H1 (cell line): ENCODE measurements around the gene CPZ. TPM values are rescaled to one million over a fixed set of nuclear protein-coding genes. Genes with fewer than 3 reads are reported as not detected.

Experiments
- CTCF ChIA-PET: fragments of 300-600 bp; sonication (Branson Sonifier 250); formaldehyde crosslinking; loops from one replicate; lab custom pipeline; 2021; ENCODE audit not compliant: partially characterized antibody; lab: Charles Lee
- POLR2A ChIA-PET: fragments of 300-600 bp; sonication (Branson Sonifier 250); formaldehyde crosslinking; loops from one replicate; lab custom pipeline; 2021; ENCODE audit warnings: inconsistent platforms; ENCODE audit not compliant: partially characterized antibody; lab: Charles Lee
- DNase-seq, 2 experiments: peaks; one replicate each; pipeline versions ENCODE4 v3.0.0 to v3.0.0-alpha.2; 2010 to 2022; ENCODE audit warnings: low spot score in 2 of 2, low read depth in 1 of 2, mixed read lengths in 1 of 2
- FAIRE-seq: peaks from 2 replicates; lab custom pipeline; 2011; peaks lifted over from hg19 to GRCh38; lab: Jason Lieb, UNC
- H2AFZ ChIP-seq: 2 replicates; pipeline ENCODE4 v1.8.1; 2012; ENCODE audit warnings: low read length, inconsistent platforms
- H2AK5ac ChIP-seq: 2 replicates; pipeline ENCODE4 v1.6.1; 2013; ENCODE audit warnings: low read depth, low read length
- H2BK120ac ChIP-seq: replicated peaks from 2 replicates; pipeline ENCODE3; 2013; ENCODE audit warnings: low read depth, low read length, inconsistent platforms
- H2BK12ac ChIP-seq: 2 replicates; pipeline ENCODE4 v1.6.1; 2013; ENCODE audit warnings: low read depth, low read length
- H2BK15ac ChIP-seq: 2 replicates; pipeline ENCODE4 v1.6.1; 2013; ENCODE audit warnings: low read length
- H2BK20ac ChIP-seq: 2 replicates; pipeline ENCODE4 v1.6.1; 2013; ENCODE audit warnings: low read length
- H2BK5ac ChIP-seq: 2 replicates; pipeline ENCODE4 v1.6.1; 2013; ENCODE audit warnings: low read depth, low read length
- H3K14ac ChIP-seq: 2 replicates; pipeline ENCODE4 v1.6.1; 2013; ENCODE audit warnings: inconsistent platforms; ENCODE audit not compliant: insufficient read length
- H3K18ac ChIP-seq: 2 replicates; pipeline ENCODE4 v1.6.1; 2013; ENCODE audit warnings: low read length; ENCODE audit errors: extremely low read depth
- H3K23ac ChIP-seq: 2 replicates; pipeline ENCODE4 v1.6.1; 2013; ENCODE audit warnings: inconsistent platforms; ENCODE audit not compliant: insufficient read length
- H3K23me2 ChIP-seq: 2 replicates; pipeline ENCODE4 v1.6.1; 2013; ENCODE audit warnings: low read depth, low read length
- H3K27ac ChIP-seq: 2 replicates; pipeline ENCODE4 v1.6.1; 2011; ENCODE audit warnings: low read depth, low read length, inconsistent platforms
- H3K27me3 ChIP-seq, 4 experiments: replicated peaks in 1 of 4; 1 replicate in 1 of 4; 2 replicates in 3 of 4; pipeline versions ENCODE4 v1.6.1 to v1.8.1; 2011 to 2013; ENCODE audit warnings: low read length in 3 of 4, mild to moderate bottlenecking in 3 of 4, inconsistent platforms in 2 of 4, mixed read lengths in 2 of 4, moderate library complexity in 1 of 4; ENCODE audit not compliant: control insufficient read depth in 3 of 4, insufficient read depth in 3 of 4; ENCODE audit errors: extremely low read depth in 1 of 4
- H3K36me3 ChIP-seq, 4 experiments: 2 replicates each; pipeline versions ENCODE4 v1.6.1 to v1.8.1; 2011 to 2013; ENCODE audit warnings: mild to moderate bottlenecking in 4 of 4, low read length in 3 of 4, moderate library complexity in 2 of 4, control low read depth in 1 of 4, inconsistent platforms in 1 of 4; ENCODE audit not compliant: insufficient read depth in 4 of 4, control insufficient read depth in 2 of 4
- H3K4ac ChIP-seq: replicated peaks from 2 replicates; pipeline ENCODE3; 2013; ENCODE audit warnings: low read length, low read depth, mixed read lengths, inconsistent platforms; ENCODE audit not compliant: insufficient read length
- H3K4me1 ChIP-seq, 4 experiments: replicated peaks in 1 of 4; 1 replicate in 1 of 4; 2 replicates in 3 of 4; pipeline versions ENCODE4 v1.6.1 to v1.8.1; 2011 to 2013; ENCODE audit warnings: low read length in 3 of 4, inconsistent platforms in 2 of 4, mixed read lengths in 1 of 4; ENCODE audit not compliant: insufficient read depth in 4 of 4, control insufficient read depth in 3 of 4
- H3K4me2 ChIP-seq, 2 experiments: 2 replicates each; pipeline versions ENCODE4 v1.6.1 to v1.8.1; 2011 to 2013; ENCODE audit warnings: low read depth in 2 of 2, low read length in 2 of 2, control low read depth in 1 of 2, inconsistent platforms in 1 of 2, mild to moderate bottlenecking in 1 of 2; ENCODE audit not compliant: insufficient read depth in 1 of 2
- H3K4me3 ChIP-seq, 4 experiments: fragments of 200-600, 300-600 bp in 1 of 4; sonication (generic), shearing (Covaris generic), sonication (Bioruptor Twin) in 1 of 4; 2 replicates each; pipeline versions ENCODE4 v1.5.1 to v1.8.1; 2011 to 2016; ENCODE audit warnings: low read length in 4 of 4, low read depth in 3 of 4, control low read depth in 2 of 4, inconsistent platforms in 2 of 4, mild to moderate bottlenecking in 2 of 4, mixed read lengths in 1 of 4, moderate library complexity in 1 of 4; ENCODE audit not compliant: insufficient read depth in 2 of 4; ENCODE audit errors: extremely low read depth in 1 of 4
- H3K56ac ChIP-seq: replicated peaks from 2 replicates; pipeline ENCODE3; 2013; ENCODE audit warnings: low read depth, mild to moderate bottlenecking, mixed read lengths, low read length, inconsistent platforms; ENCODE audit not compliant: insufficient read length
- H3K79me1 ChIP-seq: 2 replicates; pipeline ENCODE4 v1.6.1; 2013; ENCODE audit warnings: low read depth, low read length, control low read depth
- H3K79me2 ChIP-seq, 2 experiments: 2 replicates each; pipeline versions ENCODE4 v1.6.1 to v1.8.1; 2012 to 2013; ENCODE audit warnings: low read length in 2 of 2, mild to moderate bottlenecking in 2 of 2, inconsistent platforms in 1 of 2; ENCODE audit not compliant: insufficient read depth in 2 of 2, control insufficient read depth in 1 of 2
- H3K9ac ChIP-seq, 4 experiments: replicated peaks in 1 of 4; 1 replicate in 1 of 4; 2 replicates in 3 of 4; pipeline versions ENCODE4 v1.6.1 to v1.8.1; 2011 to 2013; ENCODE audit warnings: low read depth in 3 of 4, low read length in 3 of 4, control low read depth in 2 of 4, mild to moderate bottlenecking in 2 of 4, moderate library complexity in 2 of 4, inconsistent platforms in 1 of 4; ENCODE audit errors: extremely low read depth in 1 of 4
- H3K9me3 ChIP-seq, 2 experiments: 2 replicates each; pipeline versions ENCODE4 v1.6.1 to v1.8.1; 2012 to 2013; ENCODE audit warnings: mild to moderate bottlenecking in 2 of 2, moderate library complexity in 2 of 2, control low read depth in 1 of 2, inconsistent platforms in 1 of 2, low read depth in 1 of 2, low read length in 1 of 2, mixed read lengths in 1 of 2; ENCODE audit not compliant: insufficient read depth in 2 of 2
- H4K20me1 ChIP-seq, 2 experiments: replicated peaks in 1 of 2; 2 replicates each; pipeline versions ENCODE3 to v1.8.1; 2011 to 2013; ENCODE audit warnings: inconsistent platforms in 2 of 2, low read length in 2 of 2, mild to moderate bottlenecking in 1 of 2; ENCODE audit not compliant: insufficient read depth in 2 of 2, control insufficient read depth in 1 of 2
- H4K5ac ChIP-seq: 2 replicates; pipeline ENCODE4 v1.6.1; 2013; ENCODE audit warnings: low read length, low read depth, mixed read lengths, inconsistent platforms; ENCODE audit not compliant: insufficient read length
- H4K8ac ChIP-seq: 2 replicates; pipeline ENCODE4 v1.8.0; 2013; ENCODE audit warnings: mild to moderate bottlenecking, moderate library complexity, low read length, inconsistent platforms; ENCODE audit not compliant: insufficient read depth; ENCODE audit errors: extremely low read depth
- H4K91ac ChIP-seq: replicated peaks from 2 replicates; pipeline ENCODE3; 2013; ENCODE audit warnings: low read length, mixed read lengths, inconsistent platforms; ENCODE audit not compliant: insufficient read length
- EZH2 ChIP-seq: fragments of 200-600 bp; sonication (generic); IDR thresholded peaks from 2 replicates; pipeline ENCODE4 v1.7.1; 2012; ENCODE audit warnings: low read depth, mild to moderate bottlenecking, moderate library complexity, low read length, inconsistent platforms; ENCODE audit not compliant: severe bottlenecking
- HDAC2 ChIP-seq, 2 experiments: fragments of 300-600 bp in 1 of 2; sonication (generic) in 1 of 2; IDR thresholded peaks; 2 replicates each; pipeline ENCODE4 v1.6.1; 2011 to 2012; ENCODE audit warnings: low read depth in 2 of 2, low read length in 2 of 2, mild to moderate bottlenecking in 2 of 2, moderate library complexity in 2 of 2, borderline replicate concordance in 1 of 2, inconsistent platforms in 1 of 2
- JUN ChIP-seq: IDR thresholded peaks from 2 replicates; pipeline ENCODE4 v1.6.1; 2011; ENCODE audit warnings: low read depth, mild to moderate bottlenecking, improper control_type of control experiment, low read length
- KDM1A ChIP-seq: fragments of 200-600, 300-600 bp; sonication (generic); IDR thresholded peaks from 2 replicates; pipeline ENCODE4 v1.7.1; 2016; ENCODE audit warnings: mild to moderate bottlenecking, low read length, borderline replicate concordance
- POLR2A ChIP-seq, 2 experiments: IDR thresholded peaks; 1 replicate in 1 of 2; 2 replicates in 1 of 2; pipeline ENCODE4 v1.6.1; 2011; ENCODE audit warnings: low read depth in 2 of 2, low read length in 2 of 2, mild to moderate bottlenecking in 2 of 2; ENCODE audit errors: control extremely low read depth in 1 of 2
- POU5F1 ChIP-seq: IDR thresholded peaks from 2 replicates; pipeline ENCODE4 v1.6.1; 2011; ENCODE audit warnings: low read depth, mild to moderate bottlenecking, low read length, moderate library complexity
- RFX5 ChIP-seq: IDR thresholded peaks from 2 replicates; pipeline ENCODE4 v1.6.1; 2011; ENCODE audit warnings: low read depth, low read length, improper control_type of control experiment, borderline replicate concordance
- RXRA ChIP-seq: IDR thresholded peaks from 2 replicates; pipeline ENCODE4 v1.6.1; 2011; ENCODE audit warnings: low read depth, mild to moderate bottlenecking, low read length, moderate library complexity; ENCODE audit not compliant: insufficient read depth
- SUZ12 ChIP-seq: fragments of 200-600 bp; sonication (generic); IDR thresholded peaks from 2 replicates; pipeline ENCODE4 v1.6.1; 2012; ENCODE audit warnings: mild to moderate bottlenecking, inconsistent platforms, low read length, moderate library complexity, mixed read lengths
- TBP ChIP-seq: IDR thresholded peaks from 2 replicates; pipeline ENCODE4 v1.6.1; 2011; ENCODE audit warnings: low read depth, low read length, improper control_type of control experiment
- TCF12 ChIP-seq: IDR thresholded peaks from 2 replicates; pipeline ENCODE4 v1.6.1; 2011; ENCODE audit warnings: low read depth, mild to moderate bottlenecking, low read length
- TEAD4 ChIP-seq: IDR thresholded peaks from 2 replicates; pipeline ENCODE4 v1.6.1; 2012; ENCODE audit warnings: low read depth, low read length, inconsistent platforms, mixed read lengths
- YY1 ChIP-seq: IDR thresholded peaks from 2 replicates; pipeline ENCODE4 v1.6.1; 2011; ENCODE audit warnings: low read depth, mild to moderate bottlenecking, low read length
- WGBS, 2 experiments: shearing (Covaris generic) in 1 of 2; methylation state at CpG; one replicate each; pipeline versions ENCODE4 v1.1.6 to v1.1.7; 2013 to 2015; ENCODE audit warnings: low lambda C conversion rate in 2 of 2, mixed read lengths in 2 of 2, inconsistent platforms in 1 of 2, low coverage in 1 of 2, missing lambda C conversion rate in 1 of 2; ENCODE audit not compliant: insufficient replicate concordance in 2 of 2, insufficient coverage in 1 of 2, insufficient read length in 1 of 2; ENCODE audit errors: extremely low coverage in 1 of 2, missing lambda C conversion rate in 1 of 2; 5-methylcytosine and 5-hydroxymethylcytosine counted together
- polyA plus RNA-seq, 7 experiments: library from polyadenylated mRNA; depleted of rRNA in 3 of 7; stranded (reverse) in 5 of 7; unstranded in 2 of 7; fragments of >200 nt in 5 of 7; fragments of 200-250 nt in 2 of 7; gene quantifications; 1 replicate in 5 of 7; 2 replicates in 1 of 7; 4 replicates in 1 of 7; pipeline versions ENCODE4 v1.2.1 to v1.2.3, GENCODE V29; 2011 to 2013; ENCODE audit warnings: missing spikeins in 2 of 7, mixed read lengths in 2 of 7
- total RNA-seq: library from RNA; stranded (reverse); fragmentation: NEBNext Ultra II Directional; extraction: Animal tissue kit (Norgen Biotek cat#: 25700); gene quantifications from 2 replicates; pipeline ENCODE4 v1.2.1, GENCODE V29; 2021

The CPZ gene
- total and polyA plus RNA-seq, 2 of the 8 experiments (the other 6 are each of a cell fraction or from before 2014, with no cell fraction given): 28.8 to 40.7 TPM

GRCh38 chr4:8618421-8618820 is 25.9 kb downstream of the CPZ start:
- H3K4me2 ChIP-seq: no peak overlapping the region
- 84% methylated on average over 12 of the region's 15 CpGs; no CpG with 5 or more reads in 1 of the 2 experiments for WGBS, 2 experiments
- no peaks in the 10 kb centered on the region; the same call in 1 of the 2 replicates for H3K79me1 ChIP-seq
- no peak overlapping the region for H2BK5ac ChIP-seq
- H3K14ac ChIP-seq: no peak overlapping the region
- ChIA-PET POLR2A (interaction anchor here (0.7 kb wide), 1 partner anchor 165 kb away, joined by 3 read pairs; no protein-coding TSS in a partner anchor), CTCF (interaction anchor here (0.9 to 4.9 kb wide), 4 partner anchors 8 to 138 kb away, joined by 3 to 36 read pairs (median 3); no protein-coding TSS in a partner anchor)
- H2BK20ac ChIP-seq: no peak overlapping the region
- H3K79me2 ChIP-seq: no peaks in the 10 kb centered on the region
- H3K9ac ChIP-seq: no peak overlapping the region
- H3K23me2 ChIP-seq: no peaks in the 10 kb centered on the region
- no peak overlapping the region for H3K4me3 ChIP-seq
- no peak overlapping the region for H3K23ac ChIP-seq
- peaks cover 0 to 17% (median 9%) of the 10 kb centered on the region in 4 experiments; a peak in 3 of 8 replicates for H3K36me3 ChIP-seq
- no peak overlapping the region for H2AFZ ChIP-seq
- no peak for FAIRE-seq
- no peak overlapping the region for H4K8ac ChIP-seq
- H3K27ac ChIP-seq: no peak overlapping the region
- no peaks in the 10 kb centered on the region for H3K9me3 ChIP-seq
- H3K4me1 ChIP-seq: no peaks in the 10 kb centered on the region
- H3K27me3 ChIP-seq: no peaks in the 10 kb centered on the region
- H4K91ac ChIP-seq: no peak overlapping the region
- no peak overlapping the region for H2BK12ac ChIP-seq
- H2BK120ac ChIP-seq: no peak overlapping the region
- H4K5ac ChIP-seq: no peak overlapping the region
- H2AK5ac ChIP-seq: no peak overlapping the region
- H2BK15ac ChIP-seq: no peak overlapping the region
- H3K18ac ChIP-seq: no peak overlapping the region
- H4K20me1 ChIP-seq: peaks cover 4 to 12% of the 10 kb centered on the region in 2 experiments
- no peak for DNase-seq
- no peak overlapping the region for H3K56ac ChIP-seq
- H3K4ac ChIP-seq: no peak overlapping the region
- TF ChIP-seq JUN: no peak
- TF ChIP-seq TBP: no peak
- TF ChIP-seq RFX5: no peak
- TF ChIP-seq POLR2A (IDR thresholded peaks at IDR 0.05; ENCODE audit: control extremely low read depth in 1 of 2, low read depth in 2 of 2, low read length in 2 of 2): no peak
- TF ChIP-seq HDAC2 (IDR thresholded peaks at IDR 0.05; ENCODE audit: borderline replicate concordance in 1 of 2, low read depth in 2 of 2, low read length in 2 of 2): no peak
- no peak for TF ChIP-seq EZH2
- TF ChIP-seq RXRA: no peak
- TF ChIP-seq TCF12: no peak
- TF ChIP-seq TEAD4: no peak
- no peak for TF ChIP-seq SUZ12
- TF ChIP-seq POU5F1: no peak
- TF ChIP-seq YY1: no peak
- no peak for TF ChIP-seq KDM1A
